ENCODE data around the gene GAS2L3.
"Not testable (repeated sequence)": the region's sequence is repeated elsewhere in the genome, so short reads cannot be mapped to it uniquely, and the experiment has no call there.

Gene GAS2L3

GRCh38 chr12:100593490-100593889 lies 20.0 kb downstream of the GAS2L3 start:
- Histone ChIP-seq H3K4me2 (no peak overlapping the region), H3K9ac (no peak overlapping the region), H3K27ac (no peak overlapping the region)

DNA sequence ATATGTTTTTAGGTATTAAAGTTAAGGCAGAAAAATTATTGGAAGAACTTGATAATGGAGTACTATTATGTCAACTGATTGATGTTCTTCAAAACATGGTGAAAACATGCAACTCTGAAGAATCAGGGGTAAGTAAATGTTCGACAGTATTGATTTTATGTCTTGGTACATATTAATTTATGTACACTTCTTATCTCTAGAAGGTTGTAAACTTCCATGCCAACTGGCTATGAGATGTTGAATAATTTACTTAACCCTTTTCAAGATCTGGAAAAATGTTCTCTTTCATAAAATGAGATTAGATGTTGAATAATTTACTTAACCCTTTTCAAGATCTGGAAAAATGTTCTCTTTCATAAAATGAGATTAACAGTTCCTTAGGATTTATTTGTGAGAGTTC lies 28.1 kb downstream of the GAS2L3 start:
- H3K4me3 ChIP-seq = no peak overlapping the region
- H3K9ac ChIP-seq = no peak overlapping the region
- H3K4me1 ChIP-seq = peaks cover 0 to 15% (median 0%) of the 10 kb centered on the region in 10 experiments; a peak in 5 of 20 replicates
- no peaks in the 10 kb centered on the region for H4K20me1 ChIP-seq
- H3K27ac ChIP-seq = no peak overlapping the region
- TF ChIP-seq Cebpa-rat (IDR thresholded peaks at IDR 0.05) = no peak
- H3K4me2 ChIP-seq = no peak overlapping the region
- H3K9me3 ChIP-seq (replicated peaks in 1 of 11) = peaks cover 0 to 11% (median 0%) of the 10 kb centered on the region in 11 experiments; a peak in 3 of 22 replicates
- H3K36me3 ChIP-seq = peaks cover 0 to 12% (median 0%) of the 10 kb centered on the region in 11 experiments; a peak in 6 of 22 replicates
- no peaks in the 10 kb centered on the region for H3K27me3 ChIP-seq

More at GRCh38 chr12:100593490-100593889, 20.0 kb downstream of the GAS2L3 start:
- H4K20me1 ChIP-seq = 0 out of 22 replicates have a peak, but pooled peaks cover 0 to 4% (median 0%) of the 10 kb centered on the region in 11 experiments
- no peak overlapping the region for H3K4me3 ChIP-seq
- H3K9me3 ChIP-seq (replicated peaks in 1 of 11) = peaks cover 14 to 20% (median 16%) of the 10 kb centered on the region in 11 experiments
- no peaks in the 10 kb centered on the region for H3K36me3 ChIP-seq
- H3K27me3 ChIP-seq = no peaks in the 10 kb centered on the region
- no peak for TF ChIP-seq Cebpa-rat (IDR thresholded peaks at IDR 0.05)
- H3K4me1 ChIP-seq = no peaks in the 10 kb centered on the region

DNA sequence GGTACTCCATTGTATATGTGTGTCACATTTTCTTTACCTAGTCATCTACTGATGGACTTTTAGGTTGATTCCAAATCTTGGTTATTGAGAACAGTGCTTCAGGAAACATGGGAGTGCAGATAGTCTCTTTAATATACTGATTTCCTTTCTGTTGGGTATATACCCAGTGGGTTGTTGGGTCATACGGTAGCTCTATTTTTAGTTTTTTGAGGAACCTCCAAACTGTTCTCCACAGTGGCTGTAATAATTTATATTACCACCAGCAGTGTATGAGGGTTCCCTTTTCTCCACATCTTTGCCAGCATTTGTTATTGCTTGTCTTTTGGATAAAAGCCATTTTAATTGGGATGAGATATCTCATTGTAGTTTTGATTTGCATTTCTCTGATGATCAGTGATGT lies 29.5 kb downstream of the GAS2L3 start:
- not testable (repeated sequence) for H3K27me3 ChIP-seq, H3K9ac ChIP-seq, H3K27ac ChIP-seq, H4K20me1 ChIP-seq, H3K4me3 ChIP-seq
- Histone ChIP-seq H3K9me3 (replicated peaks in 1 of 11) (peaks cover 0 to 14% (median 6%) of the 10 kb centered on the region in 11 experiments; a peak in 8 of 22 replicates), H3K36me3 (peaks cover 0 to 12% (median 0%) of the 10 kb centered on the region in 11 experiments; a peak in 6 of 22 replicates), H3K4me2 (peak overlapping the region in 3 of 11 experiments; percentile 1 to 63 (median 27); a peak in 5 of 22 replicates), H3K4me1 (peaks cover 0 to 19% (median 0%) of the 10 kb centered on the region in 10 experiments; a peak in 8 of 20 replicates)

GRCh38 chr12:100608776-100609175 lies 35.3 kb downstream of the GAS2L3 start:
- Histone ChIP-seq H3K27ac (peak overlapping the region in 10 of 11 experiments; percentile 17 to 59 (median 42); a peak in 14 of 22 replicates), H3K9me3 (replicated peaks in 1 of 11) (peaks cover 0 to 19% (median 6%) of the 10 kb centered on the region in 11 experiments; a peak in 9 of 22 replicates), H3K4me2 (peak overlapping the region; percentile 60 to 90 (median 69)), H3K36me3 (peaks cover 0 to 17% (median 0%) of the 10 kb centered on the region in 11 experiments; a peak in 4 of 22 replicates), H3K27me3 (no peaks in the 10 kb centered on the region), H4K20me1 (peaks cover 0 to 9% (median 0%) of the 10 kb centered on the region in 11 experiments; a peak in 2 of 22 replicates), H3K9ac (peak overlapping the region in 1 of 11 experiments; percentile 3; a peak in 1 of 22 replicates), H3K4me3 (no peak overlapping the region), H3K4me1 (peaks cover 45 to 57% (median 53%) of the 10 kb centered on the region in 10 experiments)
- TF ChIP-seq Cebpa-rat (IDR thresholded peaks at IDR 0.05) = no peak

DNA sequence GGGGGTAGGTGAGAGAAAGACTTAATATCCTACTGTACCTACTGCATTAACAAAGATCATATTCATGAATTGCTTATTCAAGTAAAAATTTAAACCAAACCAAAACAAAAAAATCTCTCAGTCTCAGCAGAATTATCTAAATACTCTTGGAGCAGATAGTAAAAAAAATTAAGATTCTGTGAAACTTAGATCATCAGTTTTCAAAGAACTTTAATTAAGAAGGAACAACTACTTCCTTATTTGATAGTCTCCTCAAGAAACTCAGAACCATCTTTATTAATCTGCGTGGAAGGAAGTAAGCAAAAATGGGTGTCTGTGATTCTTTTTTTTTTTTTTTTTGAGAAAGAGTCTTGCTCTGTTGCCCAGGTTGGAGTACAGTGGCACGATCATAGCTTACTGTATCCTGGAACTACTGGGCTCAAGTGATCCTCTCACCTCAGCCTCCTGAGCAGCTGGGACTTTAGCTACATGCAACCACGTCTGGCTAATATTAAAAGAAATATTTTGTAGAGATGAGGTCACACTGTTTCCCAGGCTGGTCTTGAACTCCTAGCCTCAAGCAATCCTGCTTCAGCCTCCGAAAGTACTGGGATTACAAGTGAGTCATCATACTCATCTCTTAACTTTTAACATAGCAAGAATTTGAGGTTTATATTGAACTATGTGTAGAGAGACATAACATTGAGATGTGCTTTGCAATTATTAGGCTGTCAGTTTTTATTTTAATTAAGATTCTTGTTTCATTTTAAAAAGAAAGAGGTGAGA lies 37.4 kb downstream of the GAS2L3 start:
- Histone ChIP-seq H3K4me1 (peaks cover 45 to 57% (median 53%) of the 10 kb centered on the region in 10 experiments), H3K9me3 (replicated peaks in 1 of 11) (peaks cover 0 to 26% (median 11%) of the 10 kb centered on the region in 11 experiments; a peak in 9 of 22 replicates), H4K20me1 (peaks cover 0 to 9% (median 0%) of the 10 kb centered on the region in 11 experiments; a peak in 2 of 22 replicates), H3K36me3 (peaks cover 0 to 22% (median 0%) of the 10 kb centered on the region in 11 experiments; a peak in 4 of 22 replicates), H3K4me3 (no peak overlapping the region; a peak in 1 of 20 replicates), H3K4me2 (peak overlapping the region; percentile 60 to 90 (median 68)), H3K27me3 (no peaks in the 10 kb centered on the region), H3K9ac (no peak overlapping the region; a peak in 1 of 22 replicates), H3K27ac (peak overlapping the region in 9 of 11 experiments; percentile 4 to 53 (median 41); a peak in 15 of 22 replicates)
- TF ChIP-seq Cebpa-rat (IDR thresholded peaks at IDR 0.05) = no peak

GRCh38 chr12:100612606-100613005 lies 39.1 kb downstream of the GAS2L3 start:
- Histone ChIP-seq H3K9me3 (replicated peaks in 1 of 11) (peaks cover 0 to 19% (median 4%) of the 10 kb centered on the region in 11 experiments; a peak in 5 of 22 replicates), H3K36me3 (peaks cover 0 to 30% (median 0%) of the 10 kb centered on the region in 11 experiments; a peak in 3 of 22 replicates), H3K27ac (peak overlapping the region in 3 of 11 experiments; percentile 14 to 20 (median 20); a peak in 4 of 22 replicates), H3K4me2 (peak overlapping the region in 10 of 11 experiments; percentile 21 to 82 (median 62); a peak in 19 of 22 replicates), H3K4me1 (peaks cover 45 to 57% (median 53%) of the 10 kb centered on the region in 10 experiments), H3K4me3 (no peak overlapping the region), H3K9ac (no peak overlapping the region), H4K20me1 (peaks cover 0 to 9% (median 0%) of the 10 kb centered on the region in 11 experiments; a peak in 2 of 22 replicates), H3K27me3 (no peaks in the 10 kb centered on the region)
- TF ChIP-seq Cebpa-rat (IDR thresholded peaks at IDR 0.05) = no peak

- no peak overlapping the region for H3K4me3 ChIP-seq
- H4K20me1 ChIP-seq = no peaks in the 10 kb centered on the region
- H3K4me2 ChIP-seq = no peak overlapping the region
- H3K27me3 ChIP-seq = no peaks in the 10 kb centered on the region
- TF ChIP-seq Cebpa-rat (IDR thresholded peaks at IDR 0.05) = no peak
- H3K27ac ChIP-seq = no peak overlapping the region
- peaks cover 0 to 9% (median 0%) of the 10 kb centered on the region in 11 experiments; a peak in 4 of 22 replicates for H3K36me3 ChIP-seq
- no peak overlapping the region for H3K9ac ChIP-seq
- no peaks in the 10 kb centered on the region for H3K9me3 ChIP-seq (replicated peaks in 1 of 11)
- no peaks in the 10 kb centered on the region for H3K4me1 ChIP-seq
These were observed 51.1 kb downstream of the GAS2L3 start for GRCh38 chr12:100624571-100624970.

- no peaks in the 10 kb centered on the region for H3K9me3 ChIP-seq (replicated peaks in 1 of 11)
- no peaks in the 10 kb centered on the region for H3K27me3 ChIP-seq
- no peaks in the 10 kb centered on the region for H4K20me1 ChIP-seq
- H3K9ac ChIP-seq = no peak overlapping the region
- no peaks in the 10 kb centered on the region for H3K4me1 ChIP-seq
- TF ChIP-seq Cebpa-rat (IDR thresholded peaks at IDR 0.05) = no peak
- no peaks in the 10 kb centered on the region for H3K36me3 ChIP-seq
- H3K27ac ChIP-seq = no peak overlapping the region
- H3K4me2 ChIP-seq = no peak overlapping the region
- H3K4me3 ChIP-seq = no peak overlapping the region
These were observed 59.0 kb downstream of the GAS2L3 start for GRCh38 chr12:100632445-100632892.

- not testable (repeated sequence) for H3K27ac ChIP-seq; H4K20me1 ChIP-seq; H3K4me2 ChIP-seq; H3K9me3 ChIP-seq (replicated peaks in 1 of 11); H3K36me3 ChIP-seq; H3K4me3 ChIP-seq; H3K27me3 ChIP-seq; H3K4me1 ChIP-seq; H3K9ac ChIP-seq
These were observed 59.8 kb downstream of the GAS2L3 start for GRCh38 chr12:100633082-100633785.

Data from BLaER1 treated with 17β-estradiol and CSF1 and Interleukin-3, amounts not matched to agents 10 nM and 100 nM (cell line).